NCI-H1694 (cell line): ENCODE data around the gene CBFB.
"Not testable (repeated sequence)": the region's sequence is repeated elsewhere in the genome, so short reads cannot be mapped to it uniquely, and the experiment has no call there.

Source experiments
- DNase-seq: peaks from one replicate; lab custom pipeline; 2025; lab: John Stamatoyannopoulos, UW

Gene CBFB

DNA sequence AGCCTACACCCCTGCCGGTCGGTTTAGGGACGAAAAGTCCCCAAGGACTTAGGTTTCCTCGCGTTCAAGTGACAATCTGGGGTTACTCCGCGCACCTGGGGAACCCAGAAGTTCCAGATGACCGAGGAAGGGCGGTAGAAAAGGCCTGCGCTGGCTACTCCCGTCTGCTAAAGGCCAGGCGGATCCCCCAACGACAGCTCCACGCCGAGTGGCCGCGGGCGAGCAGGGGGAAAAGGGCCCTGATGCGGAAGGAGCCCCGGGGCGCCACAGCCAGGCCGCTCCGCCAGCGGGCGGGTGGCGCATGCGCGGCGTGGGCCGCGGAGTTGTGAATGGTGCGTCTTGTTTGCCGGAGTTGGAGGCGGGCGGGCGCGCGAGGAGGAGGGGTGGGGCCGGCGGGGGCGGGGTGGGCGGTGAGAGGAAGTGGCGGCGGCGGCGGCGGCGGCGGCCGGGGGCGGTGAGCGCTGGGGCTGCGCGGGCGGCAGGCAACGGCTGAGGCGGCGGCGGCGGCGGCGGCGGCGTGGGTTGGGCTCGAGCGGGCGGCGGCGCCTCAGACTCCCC, at the start of gene CBFB:
TSS of gene CBFB (plus strand) at position 454 of the 558 bp plus-strand sequence. CDS start 259 bp downstream, outside the sequence.
- DNase-seq: peak; percentile 58

DNA sequence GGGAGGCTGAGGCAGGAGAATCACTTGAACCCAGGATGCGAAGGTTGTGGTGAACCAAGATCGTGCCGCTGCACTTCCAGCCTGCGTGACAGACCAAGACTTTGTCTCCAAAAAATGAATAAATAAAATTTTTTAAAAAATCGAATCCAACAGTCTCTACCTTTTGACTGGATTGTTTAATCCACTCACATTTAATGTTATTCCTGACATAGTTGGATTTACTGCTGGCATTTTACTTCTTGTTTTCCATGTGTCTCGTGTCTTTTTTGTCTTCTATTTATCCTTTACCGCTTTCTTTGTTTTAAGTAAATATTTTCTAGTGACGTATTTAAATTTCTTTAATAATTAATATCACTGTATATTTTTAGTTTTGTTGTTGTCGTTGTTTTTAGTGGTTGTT, 45.9 kb upstream of the CBFB start:
- no peak for DNase-seq

DNA sequence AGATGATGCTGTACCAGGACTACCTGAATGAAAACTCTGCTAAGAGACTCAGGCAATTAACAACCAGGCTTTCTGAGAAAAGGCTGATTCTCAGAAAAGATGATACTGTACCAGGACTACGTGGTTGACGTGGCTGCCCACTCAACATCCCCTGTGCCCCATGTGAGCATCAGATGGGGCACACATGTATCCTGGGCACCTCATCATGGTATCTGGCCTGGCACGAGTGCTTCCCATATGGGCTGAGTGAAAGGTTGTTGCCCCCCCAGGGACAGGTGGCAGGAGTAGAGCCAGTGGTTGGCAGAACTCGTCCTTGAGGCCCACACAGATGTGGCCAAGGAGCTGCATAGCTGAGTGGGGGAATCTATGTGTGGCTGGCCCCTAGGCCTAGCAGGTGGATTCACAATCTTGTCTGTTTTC, 44.0 kb upstream of the CBFB start:
- no peak for DNase-seq

DNA sequence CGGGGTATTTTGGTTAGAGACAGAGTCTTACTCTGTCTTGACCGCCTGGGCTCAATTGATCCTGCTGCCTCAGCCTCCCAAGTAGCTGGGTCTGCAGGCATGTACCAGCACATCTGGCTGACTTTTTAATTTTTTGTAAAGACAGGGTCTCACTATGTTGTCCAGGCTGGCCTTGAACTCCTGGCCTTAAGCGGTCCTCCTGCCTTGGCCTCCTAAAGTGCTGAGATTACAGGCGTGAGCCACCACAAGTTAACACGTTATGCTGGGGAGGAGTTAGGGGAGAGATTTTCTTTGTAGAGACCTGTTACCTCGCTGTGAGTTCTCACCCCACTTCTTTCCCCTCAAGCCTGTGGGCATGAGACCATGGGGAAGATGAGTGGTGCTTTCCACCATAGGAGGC, 42.4 kb upstream of the CBFB start:
- no peak for DNase-seq

DNA sequence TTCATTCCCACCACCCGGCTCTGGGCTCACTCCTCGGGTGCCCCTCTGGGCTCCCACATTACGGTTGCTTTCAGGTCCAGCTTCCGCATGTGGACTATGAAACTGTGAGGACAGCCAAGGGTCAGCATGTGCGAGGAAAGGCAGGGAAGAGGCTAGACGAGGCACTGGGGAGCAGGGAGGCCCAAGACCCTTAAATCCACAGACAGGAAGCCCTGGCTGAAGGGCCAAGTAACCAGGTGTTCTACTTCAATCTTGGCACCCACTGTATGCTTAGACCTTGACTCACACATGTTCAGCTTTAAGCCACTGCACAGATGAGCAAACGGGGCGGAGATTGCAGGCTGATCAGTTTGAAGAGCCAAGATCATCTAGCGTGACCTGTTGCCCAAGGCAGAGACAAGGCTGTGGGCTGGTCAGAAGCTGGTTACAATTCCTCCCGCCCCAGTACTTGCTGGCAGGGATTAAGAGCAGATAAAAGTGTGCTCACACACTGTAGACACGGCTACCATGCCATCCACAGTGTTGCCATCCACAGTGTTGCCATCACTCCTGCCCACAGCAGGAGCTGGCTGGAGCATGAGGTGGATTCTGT, 40.7 kb upstream of the CBFB start, which contains the start of gene CES4A:
TSS of gene CES4A (plus strand) at position 393 of the 592 bp plus-strand sequence. CDS start at position 577, 184 bp downstream.
- no peak for DNase-seq

DNA sequence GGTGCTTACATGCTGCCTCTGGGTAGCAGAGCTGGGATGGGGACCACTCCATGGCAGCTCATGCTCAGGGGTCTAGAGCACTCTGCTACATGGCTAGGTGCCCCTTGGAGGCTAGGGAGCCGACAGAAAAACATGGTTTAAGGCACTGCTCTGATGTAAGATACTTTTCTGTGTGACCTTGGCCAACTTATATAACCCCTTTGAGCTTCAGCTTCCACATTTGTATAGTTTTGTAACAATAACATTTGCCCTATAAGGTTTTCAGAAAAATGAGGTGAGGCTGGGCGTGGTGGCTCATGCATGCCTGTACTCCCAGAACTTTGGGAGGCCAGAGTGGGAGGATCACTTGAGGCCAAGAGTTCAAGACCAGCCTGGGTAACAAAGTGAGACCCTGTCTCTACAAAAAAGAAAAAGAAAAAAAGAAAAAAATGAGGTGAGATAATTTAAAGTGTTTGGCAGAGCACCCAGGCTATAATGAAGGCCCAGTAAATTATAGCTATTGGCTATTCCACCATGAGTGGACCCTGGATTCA, 37.3 kb upstream of the CBFB start:
- no peak for DNase-seq

DNA sequence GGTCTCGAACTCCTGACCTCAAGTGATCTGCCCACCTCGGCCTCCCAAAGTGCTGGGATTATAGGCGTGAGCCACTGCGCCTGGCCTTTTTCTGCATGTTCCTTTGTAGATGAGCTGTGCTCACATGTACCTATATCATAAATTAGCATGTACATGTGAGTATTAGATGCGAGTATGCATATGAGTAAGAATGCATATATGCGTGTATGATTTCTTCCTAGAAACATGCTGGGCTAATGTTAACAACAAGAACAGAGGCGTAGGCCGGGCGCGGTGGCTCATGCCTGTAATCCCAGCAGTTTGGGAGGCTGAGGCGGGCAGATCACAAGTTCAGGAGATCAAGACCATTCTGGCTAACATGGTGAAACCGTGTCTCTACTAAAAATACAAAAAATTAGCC, 35.4 kb upstream of the CBFB start:
- not testable (repeated sequence) for DNase-seq

DNA sequence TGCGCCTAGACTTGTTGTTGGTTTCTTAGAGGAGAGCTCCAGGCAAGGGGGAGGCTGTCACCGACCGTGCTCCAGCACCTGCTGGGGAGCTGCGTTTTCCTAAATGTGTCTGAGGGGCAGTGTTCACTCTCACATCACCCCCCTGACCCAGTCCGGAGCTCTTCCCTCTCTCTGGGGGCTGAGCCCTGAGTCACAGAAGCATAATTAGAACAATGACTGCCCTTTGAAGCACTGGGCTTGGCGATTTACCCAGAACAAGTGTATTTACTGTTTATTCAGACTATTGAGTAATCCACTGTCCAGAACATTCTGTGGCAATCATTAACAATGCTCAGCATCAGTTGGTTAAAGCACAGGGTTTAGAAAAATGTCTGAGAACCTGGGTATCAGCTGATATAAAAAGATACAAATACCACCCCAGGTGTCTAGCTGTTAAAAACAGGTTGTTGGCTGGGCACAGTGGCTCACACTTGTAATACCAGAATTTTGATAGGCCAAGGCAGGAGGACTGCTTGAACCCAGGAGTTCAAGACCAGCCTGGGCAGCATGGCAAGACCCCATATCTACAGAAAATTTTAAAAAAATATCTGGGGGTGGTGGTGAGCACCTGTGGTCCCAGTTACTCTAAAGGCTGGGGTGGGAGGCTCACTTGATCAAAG, 32.5 kb upstream of the CBFB start:
- no peak for DNase-seq

DNA sequence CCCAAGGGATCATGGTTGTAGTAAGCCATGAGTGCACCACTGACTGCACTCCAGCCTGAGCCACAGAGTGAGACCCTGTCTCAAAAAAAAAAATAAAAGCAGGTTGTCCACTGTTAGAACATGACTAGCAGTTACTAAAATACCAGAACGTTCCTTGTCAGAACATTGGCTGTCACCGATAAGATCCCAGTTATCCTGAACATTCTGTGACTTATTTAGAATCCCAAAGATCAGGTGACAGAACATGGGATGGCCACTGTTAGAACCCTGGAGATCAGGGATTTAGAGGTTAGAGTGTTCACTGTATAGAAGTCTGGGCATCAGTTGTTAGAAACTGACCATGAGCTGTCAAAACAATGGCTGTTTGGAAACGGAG, 32.0 kb upstream of the CBFB start:
- no peak for DNase-seq

DNA sequence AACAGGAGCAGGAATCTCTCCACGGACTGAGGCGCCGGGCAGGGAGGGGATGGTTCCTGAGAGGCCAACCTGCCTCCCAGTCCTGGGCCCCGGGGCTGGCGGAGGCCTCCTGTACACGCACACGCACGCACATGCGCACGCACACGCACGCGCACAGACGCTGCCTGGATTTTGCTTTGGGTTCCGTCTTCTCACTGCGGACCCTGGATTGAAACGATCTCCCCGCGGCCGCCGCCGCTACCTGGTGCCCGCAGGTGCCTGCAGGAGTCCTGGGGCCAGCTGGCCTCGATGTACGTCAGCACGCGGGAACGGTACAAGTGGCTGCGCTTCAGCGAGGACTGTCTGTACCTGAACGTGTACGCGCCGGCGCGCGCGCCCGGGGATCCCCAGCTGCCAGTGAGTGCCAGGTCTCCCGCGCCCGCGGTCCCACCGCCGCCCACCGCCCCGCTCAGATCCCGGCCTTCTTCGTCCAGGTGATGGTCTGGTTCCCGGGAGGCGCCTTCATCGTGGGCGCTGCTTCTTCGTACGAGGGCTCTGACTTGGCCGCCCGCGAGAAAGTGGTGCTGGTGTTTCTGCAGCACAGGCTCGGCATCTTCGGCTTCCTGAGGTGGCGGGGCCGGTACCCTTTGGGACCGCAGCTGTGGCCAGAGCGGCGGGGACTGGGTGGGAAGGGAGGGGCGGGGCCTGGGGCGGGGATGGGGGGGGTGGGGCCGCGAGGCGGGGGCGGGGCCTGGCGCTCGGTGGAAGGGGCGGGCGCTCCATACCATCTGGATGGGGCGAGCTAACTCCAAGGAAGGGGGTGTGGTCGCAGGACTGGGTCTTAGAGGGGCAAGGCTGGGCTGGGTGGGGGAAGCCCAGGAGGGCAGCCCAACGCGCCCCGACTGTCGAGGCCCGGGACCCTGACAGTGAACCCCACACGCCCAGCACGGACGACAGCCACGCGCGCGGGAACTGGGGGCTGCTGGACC, 28.3 kb upstream of the CBFB start:
- no peak for DNase-seq

DNA sequence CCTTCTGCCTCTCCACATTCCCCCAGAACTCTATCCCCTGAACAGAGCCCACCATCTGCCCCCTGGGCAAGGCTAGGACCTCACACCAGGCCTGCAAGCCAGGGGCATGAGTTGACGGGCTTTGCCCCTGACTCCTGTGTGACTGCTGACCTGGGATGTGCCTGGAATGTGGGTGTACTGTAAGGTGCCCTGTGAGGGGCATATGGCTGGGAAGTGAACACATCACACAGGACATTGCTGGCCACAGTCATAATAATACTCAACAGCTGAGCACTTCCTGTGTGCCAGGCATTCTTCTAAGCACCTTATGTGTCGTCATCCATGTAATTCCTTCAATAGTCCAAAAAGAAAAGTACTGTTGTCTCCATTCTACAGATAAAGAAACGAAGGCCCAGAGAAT, 27.2 kb upstream of the CBFB start:
- no peak for DNase-seq

DNA sequence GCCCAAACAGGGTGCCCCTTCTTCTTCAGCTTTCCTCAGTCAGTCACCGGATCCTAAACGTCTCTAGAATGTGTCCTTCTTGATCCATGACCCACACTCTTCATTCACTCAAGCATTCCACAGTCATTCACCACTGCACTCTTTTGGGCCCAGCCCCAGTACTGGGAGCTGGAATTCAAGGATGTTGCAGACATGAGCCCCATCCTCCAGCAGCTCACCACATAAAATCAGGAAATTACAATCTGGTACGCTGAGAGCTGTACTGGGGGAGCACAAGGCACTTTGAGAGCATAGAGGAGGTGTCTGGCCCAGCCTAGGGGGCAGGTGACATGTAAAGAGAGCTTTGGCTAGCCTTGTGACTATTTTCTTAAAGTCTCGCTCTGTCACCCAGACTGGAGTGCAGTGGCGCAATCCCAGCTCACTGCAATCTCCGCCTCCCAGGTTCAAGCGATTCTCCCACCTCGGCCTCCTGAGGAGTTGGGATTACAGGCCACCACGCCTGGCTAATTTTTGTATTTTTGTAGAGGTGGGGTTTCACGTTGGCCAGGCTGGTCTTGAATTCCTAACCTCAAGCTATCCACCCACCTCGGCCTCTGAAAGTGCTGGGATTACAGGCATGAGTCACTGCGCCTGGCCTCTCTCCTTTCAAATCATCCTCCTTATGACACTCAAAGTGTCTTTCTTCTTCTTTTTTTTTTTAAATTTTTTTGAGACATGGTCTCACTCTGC, 21.9 kb upstream of the CBFB start:
- DNase-seq: no peak

DNA sequence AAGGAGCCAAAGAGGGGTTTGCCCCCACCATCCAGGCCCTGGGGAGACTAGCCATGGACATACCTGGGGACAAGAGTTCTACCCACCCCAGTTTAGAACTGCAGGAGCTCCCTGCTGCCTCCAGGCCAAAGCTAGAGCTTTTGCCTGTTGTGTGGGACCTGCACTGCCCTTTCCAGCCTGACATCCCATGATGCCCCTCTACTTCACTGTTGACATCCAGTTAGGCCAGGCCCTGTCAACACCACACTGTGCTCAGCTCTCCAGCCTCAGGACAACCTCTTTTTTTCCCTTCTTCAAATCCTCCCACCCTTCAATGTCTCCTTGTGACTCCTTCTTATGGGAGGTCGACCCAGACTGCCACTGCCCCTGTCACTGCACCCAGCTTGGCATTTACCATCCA, 19.8 kb upstream of the CBFB start:
- no peak for DNase-seq

DNA sequence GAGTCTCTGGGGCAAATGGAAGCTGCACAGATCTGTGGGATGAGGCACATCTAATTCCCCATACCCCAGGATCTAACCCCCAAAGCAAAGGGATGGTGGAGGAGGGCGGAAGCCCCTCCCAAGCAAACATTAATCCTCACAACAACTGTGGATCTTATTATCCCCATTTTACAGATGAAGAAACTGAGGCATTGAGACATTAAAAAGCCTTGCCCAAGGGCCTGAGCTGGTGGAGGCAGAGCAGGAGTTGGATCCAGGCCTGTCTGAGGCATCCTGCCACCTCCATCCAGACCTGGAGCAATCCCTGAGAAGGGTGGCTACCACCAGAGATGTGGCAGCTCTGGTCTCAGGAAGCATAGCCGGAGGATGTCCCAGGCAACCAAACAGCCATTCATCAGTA, 17.7 kb upstream of the CBFB start:
- DNase-seq: no peak

DNA sequence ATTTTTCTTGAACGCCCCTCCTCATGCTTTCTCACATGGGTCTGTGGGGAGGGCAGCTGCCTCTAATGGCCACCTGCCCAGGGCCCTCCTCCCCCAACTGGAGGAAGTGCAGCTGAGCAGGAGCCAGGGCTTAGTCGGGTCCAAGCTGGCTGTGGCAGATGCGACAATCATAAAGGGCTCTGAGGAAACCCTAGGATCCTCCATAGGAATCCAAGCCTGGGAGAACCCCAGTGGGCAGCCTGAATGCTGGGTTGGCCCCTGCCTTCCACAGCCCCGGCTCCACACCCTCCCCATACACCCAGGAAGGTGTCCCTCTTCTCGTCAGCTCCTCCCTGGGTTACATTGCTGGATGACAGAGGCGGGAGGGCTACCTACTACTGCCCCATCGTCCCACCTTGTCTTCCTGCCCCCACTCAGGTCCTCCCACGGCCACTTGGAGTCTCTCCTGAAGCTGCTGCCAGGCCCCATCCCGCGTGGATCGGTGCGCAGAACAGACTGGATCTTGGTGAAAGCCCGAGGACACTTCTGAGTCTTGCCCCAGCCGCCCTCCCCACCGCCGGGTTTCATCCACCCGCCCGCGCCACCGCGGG, 15.6 kb upstream of the CBFB start:
- no peak for DNase-seq

DNA sequence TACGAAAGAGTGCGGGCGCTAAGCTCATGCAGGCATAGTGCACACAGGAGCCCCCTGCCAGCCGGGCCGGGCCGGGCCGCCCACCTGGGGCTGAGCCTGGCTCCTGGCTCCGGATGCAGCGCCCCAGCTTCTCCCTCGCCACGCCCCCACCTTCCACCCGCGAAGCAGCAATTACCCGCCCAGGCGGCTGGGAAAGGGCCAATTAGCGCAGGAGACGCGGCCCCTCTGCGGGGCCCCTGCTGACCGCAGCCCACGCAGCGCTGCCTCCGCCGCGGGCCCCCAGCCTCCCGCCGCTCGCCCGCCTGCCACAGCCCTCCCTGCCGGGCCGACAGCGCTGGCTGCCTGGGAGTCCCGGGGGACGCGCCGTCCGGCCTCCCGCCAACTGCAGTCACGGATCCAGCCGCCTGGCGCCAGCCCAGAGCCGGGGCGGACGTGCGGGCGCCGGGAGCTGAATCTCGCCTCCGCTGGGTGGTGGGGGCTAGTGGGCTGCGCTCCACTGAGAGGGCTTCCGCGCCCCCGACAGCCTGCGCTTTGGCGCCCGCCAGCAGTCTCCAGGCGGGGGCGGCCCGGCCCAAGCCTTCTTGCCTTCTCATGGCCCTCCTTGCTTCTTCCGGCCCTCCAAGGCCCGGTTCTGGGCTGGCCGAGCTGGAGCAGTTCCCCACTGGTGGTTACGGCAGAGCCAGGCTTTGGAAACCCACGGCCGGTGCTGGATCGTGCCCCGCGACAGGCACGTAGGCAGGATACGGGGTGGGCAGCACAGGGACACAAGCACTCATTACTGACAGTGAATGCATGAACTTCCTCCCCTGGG, 14.9 kb upstream of the CBFB start:
- DNase-seq: peak; percentile 10

DNA sequence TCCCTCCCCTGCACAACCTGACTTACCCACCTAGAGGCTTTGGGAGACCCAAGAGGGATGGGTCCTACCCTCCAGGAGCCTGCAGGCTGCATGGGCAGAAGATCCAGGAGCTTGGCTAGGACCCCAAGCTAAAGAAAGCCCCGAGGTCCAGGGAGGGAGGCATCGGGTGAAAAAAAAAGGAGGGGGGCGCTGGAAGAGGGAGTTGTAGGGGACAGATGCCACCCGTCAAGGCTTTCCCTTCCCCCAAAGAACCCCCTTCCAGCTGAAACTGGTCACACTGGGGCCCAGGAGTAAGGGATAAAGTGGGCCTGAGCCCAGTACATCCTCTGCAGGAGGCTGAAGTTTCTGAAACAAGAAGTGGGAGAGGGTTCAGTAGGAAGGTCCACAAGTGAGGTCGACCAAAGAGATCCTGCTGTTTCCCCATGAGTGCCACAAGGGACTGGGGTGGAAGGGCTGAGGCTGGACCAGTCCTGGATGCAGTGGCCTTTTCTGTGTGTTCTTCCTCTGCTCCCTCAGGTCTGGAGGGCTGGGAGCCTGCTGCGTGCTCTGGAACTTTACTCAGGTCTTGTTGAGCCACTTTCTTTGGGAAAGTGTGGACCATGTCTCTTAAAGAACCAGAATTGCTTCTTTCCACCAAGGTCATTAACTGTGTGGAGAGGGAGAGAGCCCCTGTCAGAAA, 14.2 kb upstream of the CBFB start:
- DNase-seq: no peak

DNA sequence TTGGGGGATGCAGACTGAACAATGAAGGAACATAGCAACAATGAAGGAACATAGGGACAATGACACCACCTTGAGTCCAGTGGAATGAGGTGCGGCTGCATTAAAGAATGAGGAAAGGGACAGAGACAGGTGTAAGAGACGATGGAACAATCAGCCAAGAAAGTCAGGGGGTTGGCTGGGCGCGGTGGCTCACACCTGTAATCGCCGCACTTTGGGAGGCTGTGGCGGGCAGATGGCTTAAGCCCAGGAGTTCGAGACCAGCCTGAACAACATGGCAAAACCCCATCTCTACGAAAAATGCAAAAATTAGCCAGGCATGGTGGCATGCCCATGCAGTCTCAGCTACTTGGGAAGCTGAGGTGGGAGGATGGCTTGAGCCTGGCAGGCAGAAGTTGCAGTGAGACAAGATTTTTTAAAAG, 13.6 kb upstream of the CBFB start:
- no peak for DNase-seq

DNA sequence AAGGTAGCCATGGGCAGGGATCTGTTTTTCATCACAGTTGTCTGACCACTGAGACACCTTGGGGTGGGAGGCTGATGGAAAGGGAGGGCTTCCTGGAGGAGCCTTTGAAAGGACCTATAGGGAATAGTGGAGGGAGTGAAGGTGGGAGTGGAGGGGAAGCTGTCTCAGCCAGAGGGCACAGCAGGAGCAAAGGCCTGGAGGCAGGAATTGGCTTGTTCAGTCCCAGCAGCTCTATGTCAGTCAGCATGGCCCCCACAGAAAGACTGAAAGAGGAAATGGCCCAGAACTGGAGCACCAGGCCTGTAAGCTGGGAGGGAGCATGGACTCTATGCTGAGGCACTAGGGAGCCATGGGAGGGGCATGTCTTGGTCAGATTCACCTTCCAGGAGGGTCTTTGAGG, 12.8 kb upstream of the CBFB start:
- no peak for DNase-seq
